ENCODE results near the gene ESYT3. TPM values are rescaled to one million over a fixed set of nuclear protein-coding genes. Genes with fewer than 3 reads are reported as not detected.

Gene ESYT3
- total RNA-seq, 4 donors from 2014 or later = 0.57 to 2.9 (median 1.2) TPM

- 86% methylated on average over 3 of the region's 4 CpGs for WGBS, 2 donors
- Histone ChIP-seq H3K36me3 (peaks cover 0 to 27% (median 0%) of the 10 kb centered on the region in 3 donors), H3K27ac (no peak overlapping the region), H3K9me3 (no peaks in the 10 kb centered on the region), H3K4me3 (no peak overlapping the region), H3K27me3 (no peaks in the 10 kb centered on the region), H3K4me1 (no peaks in the 10 kb centered on the region)
- intact Hi-C loops (cut with DNase I) = no loop called here
- DNase-seq = no peak
- TF ChIP-seq POLR2A (IDR thresholded peaks at IDR 0.05) = no peak
- TF ChIP-seq, protein P1, sequence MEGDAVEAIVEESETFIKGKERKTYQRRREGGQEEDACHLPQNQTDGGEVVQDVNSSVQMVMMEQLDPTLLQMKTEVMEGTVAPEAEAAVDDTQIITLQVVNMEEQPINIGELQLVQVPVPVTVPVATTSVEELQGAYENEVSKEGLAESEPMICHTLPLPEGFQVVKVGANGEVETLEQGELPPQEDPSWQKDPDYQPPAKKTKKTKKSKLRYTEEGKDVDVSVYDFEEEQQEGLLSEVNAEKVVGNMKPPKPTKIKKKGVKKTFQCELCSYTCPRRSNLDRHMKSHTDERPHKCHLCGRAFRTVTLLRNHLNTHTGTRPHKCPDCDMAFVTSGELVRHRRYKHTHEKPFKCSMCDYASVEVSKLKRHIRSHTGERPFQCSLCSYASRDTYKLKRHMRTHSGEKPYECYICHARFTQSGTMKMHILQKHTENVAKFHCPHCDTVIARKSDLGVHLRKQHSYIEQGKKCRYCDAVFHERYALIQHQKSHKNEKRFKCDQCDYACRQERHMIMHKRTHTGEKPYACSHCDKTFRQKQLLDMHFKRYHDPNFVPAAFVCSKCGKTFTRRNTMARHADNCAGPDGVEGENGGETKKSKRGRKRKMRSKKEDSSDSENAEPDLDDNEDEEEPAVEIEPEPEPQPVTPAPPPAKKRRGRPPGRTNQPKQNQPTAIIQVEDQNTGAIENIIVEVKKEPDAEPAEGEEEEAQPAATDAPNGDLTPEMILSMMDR (IDR thresholded peaks at IDR 0.05) = peak in 2 of 6 experiments; percentile 4 to 26
Observed at GRCh38 chr3:138397983-138398382, 36.4 kb upstream of the ESYT3 start.

DNA sequence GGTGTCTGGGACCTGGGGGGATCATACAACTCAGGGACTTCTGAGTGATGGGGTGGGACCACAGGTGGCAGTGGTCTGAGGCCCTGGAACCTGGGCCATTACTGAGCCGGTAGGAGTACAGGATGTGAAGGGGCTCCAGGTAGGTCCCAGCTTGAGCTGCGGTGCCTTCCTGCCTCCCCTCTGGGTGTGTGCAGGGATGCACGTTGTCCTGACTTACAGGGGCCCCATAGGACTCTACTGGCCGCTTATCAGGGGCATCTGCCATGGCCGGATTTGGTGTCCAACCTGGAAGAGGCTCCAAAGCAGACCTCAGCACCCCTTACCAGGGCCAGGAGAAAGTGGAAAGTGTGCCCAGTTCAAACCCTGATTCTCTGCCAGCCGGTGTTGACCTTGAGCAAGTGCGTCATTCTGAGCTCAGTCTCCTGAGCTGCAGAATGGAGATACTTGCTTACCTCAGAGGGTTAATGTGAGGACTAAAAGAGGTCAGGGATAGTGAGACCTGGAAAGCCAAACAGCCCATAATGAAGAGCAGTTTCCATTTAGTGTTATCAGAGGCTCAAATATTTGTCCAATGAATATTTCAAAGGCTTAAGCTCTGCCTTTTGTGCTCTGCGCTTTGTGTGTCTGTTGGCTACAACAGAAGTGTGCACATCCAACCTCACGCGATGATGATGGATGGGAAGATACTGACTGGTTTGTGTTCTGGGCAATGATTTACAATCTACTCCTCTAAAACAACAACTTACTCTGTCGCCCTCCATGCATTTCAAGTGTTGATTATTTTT, 35.4 kb upstream of the ESYT3 start:
- WGBS, 2 donors = 80 to 91% methylated on average over 6 to 8 of the region's 11 CpGs
- H3K36me3 ChIP-seq = peaks cover 0 to 32% (median 0%) of the 10 kb centered on the region in 3 donors
- no peak overlapping the region for H3K27ac ChIP-seq
- H3K27me3 ChIP-seq = no peaks in the 10 kb centered on the region
- H3K9me3 ChIP-seq = no peaks in the 10 kb centered on the region
- H3K4me1 ChIP-seq = no peaks in the 10 kb centered on the region
- TF ChIP-seq, protein P1 (IDR thresholded peaks at IDR 0.05) = no peak
- TF ChIP-seq POLR2A (IDR thresholded peaks at IDR 0.05) = no peak
- DNase-seq = no peak
- intact Hi-C loops (cut with DNase I) = no loop called here
- no peak overlapping the region for H3K4me3 ChIP-seq

GRCh38 chr3:138399766-138400165, 34.6 kb upstream of the ESYT3 start:
- Histone ChIP-seq H3K4me3 (no peak overlapping the region), H3K36me3 (peaks cover 0 to 40% (median 0%) of the 10 kb centered on the region in 3 donors), H3K4me1 (no peaks in the 10 kb centered on the region), H3K9me3 (no peaks in the 10 kb centered on the region), H3K27me3 (no peaks in the 10 kb centered on the region), H3K27ac (no peak overlapping the region)
- TF ChIP-seq POLR2A (IDR thresholded peaks at IDR 0.05) = no peak
- TF ChIP-seq, protein P1 (IDR thresholded peaks at IDR 0.05) = no peak
- WGBS, 2 donors = 80 to 81% methylated on average over 5 of the region's 10 CpGs
- DNase-seq = no peak
- intact Hi-C loops (cut with DNase I) = no loop called here

DNA sequence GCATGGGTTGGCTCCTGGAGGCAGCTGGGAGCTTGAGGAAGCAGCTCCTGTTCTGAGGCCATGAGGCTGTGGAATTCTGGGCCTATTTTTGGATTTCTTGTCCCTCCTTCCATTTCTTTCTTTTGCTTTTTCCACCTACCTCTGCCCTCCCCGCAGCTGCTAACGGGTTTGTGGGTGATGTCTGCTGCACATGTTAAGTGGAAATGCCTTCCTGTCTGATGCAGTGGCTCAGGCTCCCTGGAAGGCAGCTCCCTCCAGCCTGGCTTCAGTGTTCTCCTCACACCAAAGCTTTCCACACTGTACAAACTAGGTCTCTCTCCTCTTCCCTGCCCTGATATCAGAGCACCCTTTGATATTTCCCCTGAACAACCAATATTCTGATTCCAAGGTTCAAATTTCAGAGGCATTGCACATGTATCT, 33.8 kb upstream of the ESYT3 start:
- Histone ChIP-seq H3K4me3 (no peak overlapping the region), H3K4me1 (no peaks in the 10 kb centered on the region), H3K9me3 (no peaks in the 10 kb centered on the region), H3K27ac (no peak overlapping the region), H3K27me3 (no peaks in the 10 kb centered on the region), H3K36me3 (peaks cover 0 to 44% (median 0%) of the 10 kb centered on the region in 3 donors)
- TF ChIP-seq, protein P1 (IDR thresholded peaks at IDR 0.05) = no peak
- TF ChIP-seq POLR2A (IDR thresholded peaks at IDR 0.05) = no peak
- no peak for DNase-seq
- 57 to 60% methylated on average over 2 of the region's 2 CpGs for WGBS, 2 donors
- intact Hi-C loops (cut with DNase I) = no loop called here

GRCh38 chr3:138401834-138402233, 32.6 kb upstream of the ESYT3 start:
- no peaks in the 10 kb centered on the region for H3K9me3 ChIP-seq
- no peaks in the 10 kb centered on the region for H3K4me1 ChIP-seq
- H3K27me3 ChIP-seq = no peaks in the 10 kb centered on the region
- TF ChIP-seq, protein P1 (IDR thresholded peaks at IDR 0.05) = no peak
- TF ChIP-seq POLR2A (IDR thresholded peaks at IDR 0.05) = no peak
- no peak overlapping the region for H3K27ac ChIP-seq
- peaks cover 0 to 44% (median 0%) of the 10 kb centered on the region in 3 donors for H3K36me3 ChIP-seq
- no peak for DNase-seq
- WGBS, 2 donors = 76 to 92% methylated on average over 5 of the region's 7 CpGs
- H3K4me3 ChIP-seq = no peak overlapping the region
- intact Hi-C loops (cut with DNase I) = no loop called here
